Hepatocyte (in vitro differentiated cells): ENCODE results near the gene HDAC8. TPM values are rescaled to one million over a fixed set of nuclear protein-coding genes. Genes with fewer than 3 reads are reported as not detected.

Source experiments
- DNase-seq: peaks from one replicate; pipeline ENCODE4 v3.0.0-alpha.2; 2016; ENCODE audit warnings: low spot score
- H2AFZ ChIP-seq: fragments of 200-600 bp; sonication (generic); 2 replicates; pipeline ENCODE4 v1.6.0; 2016; ENCODE audit warnings: antibody characterized with exemption, mild to moderate bottlenecking
- H3K27ac ChIP-seq: fragments of 200-600 bp; sonication (generic); 2 replicates; pipeline ENCODE4 v1.5.1; 2016; ENCODE audit warnings: mild to moderate bottlenecking
- H3K27me3 ChIP-seq: fragments of 200-600 bp; sonication (generic); 2 replicates; pipeline ENCODE4 v1.6.1; 2016
- H3K36me3 ChIP-seq: fragments of 200-600 bp; sonication (generic); replicated peaks from 2 replicates; pipeline ENCODE4 v1.5.1; 2016; ENCODE audit warnings: low read depth; ENCODE audit not compliant: insufficient read depth
- H3K4me1 ChIP-seq: fragments of 200-600 bp; sonication (generic); 2 replicates; pipeline ENCODE4 v1.5.1; 2016; ENCODE audit warnings: mild to moderate bottlenecking, moderate library complexity; ENCODE audit not compliant: insufficient read depth
- H3K4me2 ChIP-seq: fragments of 200-600 bp; sonication (generic); 2 replicates; pipeline ENCODE4 v1.6.0; 2016
- H3K4me3 ChIP-seq: fragments of 200-600 bp; sonication (generic); 2 replicates; pipeline ENCODE4 v1.5.1; 2016; ENCODE audit warnings: mild to moderate bottlenecking
- H3K79me2 ChIP-seq: fragments of 200-600 bp; sonication (generic); 2 replicates; pipeline ENCODE4 v1.6.0; 2017; ENCODE audit warnings: mild to moderate bottlenecking
- H3K9me2 ChIP-seq: fragments of 200-600 bp; sonication (generic); replicated peaks from 2 replicates; pipeline ENCODE4 v1.6.0; 2017; ENCODE audit warnings: mild to moderate bottlenecking; ENCODE audit not compliant: insufficient read depth
- H3K9me3 ChIP-seq: fragments of 200-600 bp; sonication (generic); 2 replicates; pipeline ENCODE4 v1.5.1; 2016; ENCODE audit warnings: low read depth, mild to moderate bottlenecking
- H4K20me1 ChIP-seq: fragments of 200-600 bp; sonication (generic); 2 replicates; pipeline ENCODE4 v1.6.0; 2016; ENCODE audit warnings: mild to moderate bottlenecking; ENCODE audit not compliant: insufficient read depth, poor library complexity, severe bottlenecking
- EZH2 ChIP-seq: fragments of 200-600 bp; sonication (generic); IDR thresholded peaks from 2 replicates; pipeline ENCODE4 v1.6.1; 2016; ENCODE audit warnings: antibody characterized with exemption, mild to moderate bottlenecking, borderline replicate concordance
- EZH2phosphoT487 ChIP-seq: fragments of 200-600 bp; sonication (generic); IDR thresholded peaks from one replicate; pipeline ENCODE4 v1.6.1; 2018; ENCODE audit warnings: antibody characterized with exemption, mild to moderate bottlenecking, low read depth, moderate library complexity; ENCODE audit not compliant: unreplicated experiment, severe bottlenecking
- WGBS: methylation state at CpG from one replicate; pipeline ENCODE4 v1.1.6; 2016; ENCODE audit warnings: low lambda C conversion rate; ENCODE audit errors: missing lambda C conversion rate; 5-methylcytosine and 5-hydroxymethylcytosine counted together
- polyA plus RNA-seq: library from polyadenylated mRNA; unstranded; fragments of >200 nt; fragmentation: Nextera tagmentation; extraction: Ambion mirVana; gene quantifications from 2 replicates; pipeline ENCODE4 v1.2.1, GENCODE V29; 2016
- total RNA-seq: library from RNA; depleted of rRNA; stranded (reverse); fragments of >200 nt; gene quantifications from 2 replicates; pipeline ENCODE4 v1.2.3, GENCODE V29; 2014
- TF ChIP-seq, protein P1 (sequence below): fragments of 200-600 bp; sonication (generic); IDR thresholded peaks from 2 replicates; pipeline ENCODE4 v1.5.1; 2016; ENCODE audit warnings: antibody characterized with exemption, mild to moderate bottlenecking; ENCODE audit not compliant: poor library complexity

The HDAC8 gene
- total and polyA plus RNA-seq, 2 experiments from 2014 or later: 29.4 to 29.5 TPM

DNA sequence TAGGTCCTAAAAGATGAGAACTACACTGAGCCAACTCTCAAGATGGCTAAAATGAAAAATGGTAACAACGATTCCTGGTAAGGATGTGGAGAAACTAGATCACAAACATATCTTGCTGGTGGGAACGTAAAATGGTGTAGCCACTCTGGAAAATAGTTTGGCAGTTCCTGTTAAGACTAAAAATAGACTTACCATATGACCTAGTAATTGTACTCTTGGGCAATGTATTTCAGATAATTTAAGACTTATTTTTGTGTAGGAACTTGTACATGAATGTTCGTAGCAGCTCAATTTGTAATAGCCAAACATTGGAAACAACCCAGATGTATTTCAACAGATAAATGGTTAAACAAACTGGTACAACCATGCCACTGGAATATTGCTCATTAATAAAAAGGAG lies 106.2 kb downstream of the HDAC8 start:
- H3K36me3 ChIP-seq: no peaks in the 10 kb centered on the region
- no peaks in the 10 kb centered on the region for H3K79me2 ChIP-seq
- H3K27me3 ChIP-seq: no peaks in the 10 kb centered on the region
- WGBS: 73% methylated on average over 3 of the region's 3 CpGs
- H3K27ac ChIP-seq: no peak overlapping the region
- H2AFZ ChIP-seq: no peak overlapping the region
- H3K4me3 ChIP-seq: no peak overlapping the region
- DNase-seq: no peak
- no peaks in the 10 kb centered on the region for H3K9me2 ChIP-seq
- H4K20me1 ChIP-seq: no peaks in the 10 kb centered on the region
- no peaks in the 10 kb centered on the region for H3K9me3 ChIP-seq
- TF ChIP-seq EZH2phosphoT487 (no peak), EZH2 (no peak)
- TF ChIP-seq, protein P1, sequence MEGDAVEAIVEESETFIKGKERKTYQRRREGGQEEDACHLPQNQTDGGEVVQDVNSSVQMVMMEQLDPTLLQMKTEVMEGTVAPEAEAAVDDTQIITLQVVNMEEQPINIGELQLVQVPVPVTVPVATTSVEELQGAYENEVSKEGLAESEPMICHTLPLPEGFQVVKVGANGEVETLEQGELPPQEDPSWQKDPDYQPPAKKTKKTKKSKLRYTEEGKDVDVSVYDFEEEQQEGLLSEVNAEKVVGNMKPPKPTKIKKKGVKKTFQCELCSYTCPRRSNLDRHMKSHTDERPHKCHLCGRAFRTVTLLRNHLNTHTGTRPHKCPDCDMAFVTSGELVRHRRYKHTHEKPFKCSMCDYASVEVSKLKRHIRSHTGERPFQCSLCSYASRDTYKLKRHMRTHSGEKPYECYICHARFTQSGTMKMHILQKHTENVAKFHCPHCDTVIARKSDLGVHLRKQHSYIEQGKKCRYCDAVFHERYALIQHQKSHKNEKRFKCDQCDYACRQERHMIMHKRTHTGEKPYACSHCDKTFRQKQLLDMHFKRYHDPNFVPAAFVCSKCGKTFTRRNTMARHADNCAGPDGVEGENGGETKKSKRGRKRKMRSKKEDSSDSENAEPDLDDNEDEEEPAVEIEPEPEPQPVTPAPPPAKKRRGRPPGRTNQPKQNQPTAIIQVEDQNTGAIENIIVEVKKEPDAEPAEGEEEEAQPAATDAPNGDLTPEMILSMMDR: no peak
- H3K4me1 ChIP-seq: no peaks in the 10 kb centered on the region
- H3K4me2 ChIP-seq: no peak overlapping the region

DNA sequence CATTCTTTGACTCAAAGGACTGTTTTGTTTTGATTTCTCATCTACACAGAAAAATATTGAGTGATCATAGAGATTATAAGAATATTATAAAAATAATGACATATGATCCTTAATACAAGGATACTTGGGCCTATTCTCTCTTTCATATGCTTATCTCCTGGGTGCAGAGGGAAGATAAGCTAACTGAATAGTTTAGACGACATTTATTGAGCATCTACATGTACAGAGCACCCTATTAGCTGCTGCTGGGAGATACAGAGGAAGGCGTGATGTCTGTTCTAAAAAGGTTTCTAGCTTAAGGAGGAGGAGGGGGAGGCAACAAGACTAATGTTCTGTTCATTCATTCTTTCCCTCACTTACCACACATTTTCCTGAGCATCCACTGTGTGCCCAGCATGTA lies 106.8 kb downstream of the HDAC8 start:
- Histone ChIP-seq H3K9me3 (no peaks in the 10 kb centered on the region), H3K27ac (no peak overlapping the region), H4K20me1 (no peaks in the 10 kb centered on the region), H3K79me2 (no peaks in the 10 kb centered on the region), H3K4me1 (no peaks in the 10 kb centered on the region), H3K4me2 (no peak overlapping the region), H3K27me3 (no peaks in the 10 kb centered on the region), H3K9me2 (no peaks in the 10 kb centered on the region), H3K4me3 (no peak overlapping the region), H3K36me3 (no peaks in the 10 kb centered on the region), H2AFZ (no peak overlapping the region)
- TF ChIP-seq EZH2phosphoT487 (no peak), EZH2 (no peak)
- TF ChIP-seq, protein P1: no peak
- DNase-seq: no peak
- 35% methylated on average over 2 of the region's 2 CpGs for WGBS

DNA sequence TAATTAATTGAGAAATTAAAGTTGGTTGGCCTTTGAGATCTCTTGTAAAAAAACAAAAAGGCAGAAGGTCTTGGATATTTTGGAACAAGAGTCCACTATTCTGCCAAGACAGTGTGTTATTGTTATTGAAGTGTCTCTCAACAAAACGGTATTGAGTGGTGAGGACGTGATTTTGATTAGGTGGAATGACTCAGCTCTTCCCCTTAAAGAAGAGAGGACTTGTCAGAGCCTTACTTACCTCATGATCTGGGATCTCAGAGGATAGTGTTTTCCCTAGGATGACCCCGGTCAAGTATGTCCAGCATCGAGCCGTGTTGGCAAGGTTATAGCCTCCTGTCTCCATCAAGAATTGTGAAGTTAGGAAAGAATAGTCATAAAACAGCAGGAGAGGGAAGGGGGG lies 110.9 kb downstream of the HDAC8 start:
- TF ChIP-seq, protein P1: no peak
- no peak for TF ChIP-seq EZH2
- no peak for TF ChIP-seq EZH2phosphoT487
- 82% methylated on average over 5 of the region's 5 CpGs for WGBS
- Histone ChIP-seq H3K4me1 (no peaks in the 10 kb centered on the region), H4K20me1 (no peaks in the 10 kb centered on the region), H3K4me2 (no peak overlapping the region), H2AFZ (no peak overlapping the region), H3K4me3 (no peak overlapping the region), H3K79me2 (no peaks in the 10 kb centered on the region), H3K9me3 (no peaks in the 10 kb centered on the region), H3K27me3 (no peaks in the 10 kb centered on the region), H3K27ac (no peak overlapping the region), H3K36me3 (no peaks in the 10 kb centered on the region), H3K9me2 (no peaks in the 10 kb centered on the region)
- DNase-seq: no peak

DNA sequence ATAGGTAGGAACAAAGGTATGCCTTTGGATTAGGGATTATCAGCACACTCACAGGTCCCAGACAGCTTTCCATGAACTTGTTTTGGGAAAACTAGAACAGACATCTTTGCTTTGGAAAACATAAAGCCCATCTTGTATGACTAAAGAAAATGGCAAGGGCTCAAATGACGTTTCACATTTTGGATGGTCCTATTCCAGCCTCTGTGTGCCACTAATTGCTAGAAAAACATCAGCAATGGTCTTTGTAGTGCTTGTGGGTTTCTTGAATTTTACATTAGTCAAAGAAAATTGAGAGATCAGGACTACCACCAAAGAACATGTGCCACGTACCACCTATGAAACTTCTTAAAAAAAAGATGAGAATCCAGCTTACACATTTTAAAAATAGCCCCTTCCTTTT lies 111.4 kb downstream of the HDAC8 start:
- no peak overlapping the region for H2AFZ ChIP-seq
- H3K4me3 ChIP-seq: no peak overlapping the region
- no peaks in the 10 kb centered on the region for H3K4me1 ChIP-seq
- no peaks in the 10 kb centered on the region for H3K27me3 ChIP-seq
- WGBS: 73% methylated on average over 2 of the region's 2 CpGs
- H3K36me3 ChIP-seq: no peaks in the 10 kb centered on the region
- H3K9me3 ChIP-seq: no peaks in the 10 kb centered on the region
- H3K79me2 ChIP-seq: no peaks in the 10 kb centered on the region
- no peaks in the 10 kb centered on the region for H4K20me1 ChIP-seq
- DNase-seq: no peak
- H3K4me2 ChIP-seq: no peak overlapping the region
- no peaks in the 10 kb centered on the region for H3K9me2 ChIP-seq
- no peak for TF ChIP-seq EZH2
- TF ChIP-seq EZH2phosphoT487: no peak
- TF ChIP-seq, protein P1: no peak
- H3K27ac ChIP-seq: no peak overlapping the region
